ENCODE data around the gene TMEM132A. TPM values are rescaled to one million over a fixed set of nuclear protein-coding genes. Genes with fewer than 3 reads are reported as not detected.

Gene TMEM132A
- total and polyA plus RNA-seq, 2 of the 13 experiments (the other 11 are each of a cell fraction or from before 2014, with no cell fraction given): 11.1 to 32.9 TPM

DNA sequence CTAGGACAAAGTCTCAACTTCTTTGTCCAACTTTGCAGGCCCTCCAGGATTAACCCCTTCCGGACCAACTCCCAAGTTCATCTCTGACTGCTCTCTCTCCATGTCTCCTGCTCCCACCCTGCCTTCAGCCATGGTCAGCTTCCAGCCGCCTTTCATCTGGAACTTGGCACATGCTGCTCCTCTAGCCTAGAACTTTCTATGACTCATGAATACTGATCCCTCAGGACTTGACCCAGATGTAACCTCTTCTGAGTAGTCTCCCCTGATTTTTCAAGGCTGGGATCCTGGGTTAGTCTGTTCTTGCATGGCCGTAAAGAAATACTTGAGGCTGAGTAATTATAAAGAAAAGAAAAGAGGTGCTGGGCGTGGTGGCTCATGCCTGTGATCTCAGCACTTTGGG, 32.9 kb downstream of the TMEM132A start:
- ChIA-PET CTCF (ENCODE audit: low intra/inter-chr PET ratio, low total read pairs) (no interaction called here), POLR2A (no interaction called here)
- no peak for FAIRE-seq
- no TSS peak for BruUV-seq (replicated peaks)
- ATAC-seq: no peak
- H4K20me1 ChIP-seq (ENCODE audit: insufficient read depth, low read length): no peaks in the 10 kb centered on the region
- no peaks in the 10 kb centered on the region for H3K4me1 ChIP-seq (ENCODE audit: insufficient read depth, low read length)
- H3K4me2 ChIP-seq (ENCODE audit: low read depth, low read length): no peak overlapping the region
- 47% methylated on average over 4 of the region's 4 CpGs for WGBS (ENCODE audit: low lambda C conversion rate)
- no peak overlapping the region for H3K27ac ChIP-seq (ENCODE audit: extremely low read length, insufficient read depth, low read length)
- no peak for DNase-seq (ENCODE audit: low spot score)
- intact Hi-C loops (cut with micrococcal nuclease; ENCODE audit: unreplicated experiment): no loop called here
- H3K9me3 ChIP-seq (ENCODE audit: low read length): no peaks in the 10 kb centered on the region
- H3K27me3 ChIP-seq (ENCODE audit: control insufficient read depth in 1 of 2, insufficient read depth in 2 of 2, low read length in 2 of 2): peaks cover 0 to 29% of the 10 kb centered on the region in 2 experiments; a peak in 3 of 5 replicates
- H3K4me3 ChIP-seq (replicated peaks in 1 of 3; ENCODE audit: insufficient read depth in 1 of 3, low read depth in 2 of 3, low read length in 3 of 3): no peak overlapping the region
- H3K9ac ChIP-seq (ENCODE audit: insufficient read depth, low read depth, low read length): no peak overlapping the region
- H3K79me2 ChIP-seq (ENCODE audit: insufficient read depth, low read length): no peaks in the 10 kb centered on the region
- in situ Hi-C loops (cut with HindIII; ENCODE audit: extremely low pct_ligation_motif_present, low pct_unique_long_range_greater_than_20kb): no loop called here
- H2AFZ ChIP-seq (ENCODE audit: low read length): no peak overlapping the region
- H3K36me3 ChIP-seq (replicated peaks in 1 of 2; ENCODE audit: control insufficient read depth in 1 of 2, insufficient read depth in 2 of 2, low read length in 2 of 2): no peaks in the 10 kb centered on the region
- TF ChIP-seq MAZ (IDR thresholded peaks at IDR 0.05; ENCODE audit: borderline replicate concordance, low read depth, low read length): no peak
- no peak for TF ChIP-seq MAZ (CRISPR knock-in tag; IDR thresholded peaks at IDR 0.05; ENCODE audit: low read depth)
- TF ChIP-seq RARA (CRISPR knock-in tag; IDR thresholded peaks at IDR 0.05): no peak
- TF ChIP-seq SIX4 (CRISPR knock-in tag; IDR thresholded peaks at IDR 0.05): no peak
- TF ChIP-seq ZNF83 (CRISPR knock-in tag; IDR thresholded peaks at IDR 0.05; ENCODE audit: borderline replicate concordance): no peak
- TF ChIP-seq, protein P1, sequence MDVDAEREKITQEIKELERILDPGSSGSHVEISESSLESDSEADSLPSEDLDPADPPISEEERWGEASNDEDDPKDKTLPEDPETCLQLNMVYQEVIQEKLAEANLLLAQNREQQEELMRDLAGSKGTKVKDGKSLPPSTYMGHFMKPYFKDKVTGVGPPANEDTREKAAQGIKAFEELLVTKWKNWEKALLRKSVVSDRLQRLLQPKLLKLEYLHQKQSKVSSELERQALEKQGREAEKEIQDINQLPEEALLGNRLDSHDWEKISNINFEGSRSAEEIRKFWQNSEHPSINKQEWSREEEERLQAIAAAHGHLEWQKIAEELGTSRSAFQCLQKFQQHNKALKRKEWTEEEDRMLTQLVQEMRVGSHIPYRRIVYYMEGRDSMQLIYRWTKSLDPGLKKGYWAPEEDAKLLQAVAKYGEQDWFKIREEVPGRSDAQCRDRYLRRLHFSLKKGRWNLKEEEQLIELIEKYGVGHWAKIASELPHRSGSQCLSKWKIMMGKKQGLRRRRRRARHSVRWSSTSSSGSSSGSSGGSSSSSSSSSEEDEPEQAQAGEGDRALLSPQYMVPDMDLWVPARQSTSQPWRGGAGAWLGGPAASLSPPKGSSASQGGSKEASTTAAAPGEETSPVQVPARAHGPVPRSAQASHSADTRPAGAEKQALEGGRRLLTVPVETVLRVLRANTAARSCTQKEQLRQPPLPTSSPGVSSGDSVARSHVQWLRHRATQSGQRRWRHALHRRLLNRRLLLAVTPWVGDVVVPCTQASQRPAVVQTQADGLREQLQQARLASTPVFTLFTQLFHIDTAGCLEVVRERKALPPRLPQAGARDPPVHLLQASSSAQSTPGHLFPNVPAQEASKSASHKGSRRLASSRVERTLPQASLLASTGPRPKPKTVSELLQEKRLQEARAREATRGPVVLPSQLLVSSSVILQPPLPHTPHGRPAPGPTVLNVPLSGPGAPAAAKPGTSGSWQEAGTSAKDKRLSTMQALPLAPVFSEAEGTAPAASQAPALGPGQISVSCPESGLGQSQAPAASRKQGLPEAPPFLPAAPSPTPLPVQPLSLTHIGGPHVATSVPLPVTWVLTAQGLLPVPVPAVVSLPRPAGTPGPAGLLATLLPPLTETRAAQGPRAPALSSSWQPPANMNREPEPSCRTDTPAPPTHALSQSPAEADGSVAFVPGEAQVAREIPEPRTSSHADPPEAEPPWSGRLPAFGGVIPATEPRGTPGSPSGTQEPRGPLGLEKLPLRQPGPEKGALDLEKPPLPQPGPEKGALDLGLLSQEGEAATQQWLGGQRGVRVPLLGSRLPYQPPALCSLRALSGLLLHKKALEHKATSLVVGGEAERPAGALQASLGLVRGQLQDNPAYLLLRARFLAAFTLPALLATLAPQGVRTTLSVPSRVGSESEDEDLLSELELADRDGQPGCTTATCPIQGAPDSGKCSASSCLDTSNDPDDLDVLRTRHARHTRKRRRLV (CRISPR knock-in tag; IDR thresholded peaks at IDR 0.05): no peak
- TF ChIP-seq KAT7 (CRISPR knock-in tag; IDR thresholded peaks at IDR 0.05; ENCODE audit: borderline replicate concordance): no peak
- TF ChIP-seq, protein P2, sequence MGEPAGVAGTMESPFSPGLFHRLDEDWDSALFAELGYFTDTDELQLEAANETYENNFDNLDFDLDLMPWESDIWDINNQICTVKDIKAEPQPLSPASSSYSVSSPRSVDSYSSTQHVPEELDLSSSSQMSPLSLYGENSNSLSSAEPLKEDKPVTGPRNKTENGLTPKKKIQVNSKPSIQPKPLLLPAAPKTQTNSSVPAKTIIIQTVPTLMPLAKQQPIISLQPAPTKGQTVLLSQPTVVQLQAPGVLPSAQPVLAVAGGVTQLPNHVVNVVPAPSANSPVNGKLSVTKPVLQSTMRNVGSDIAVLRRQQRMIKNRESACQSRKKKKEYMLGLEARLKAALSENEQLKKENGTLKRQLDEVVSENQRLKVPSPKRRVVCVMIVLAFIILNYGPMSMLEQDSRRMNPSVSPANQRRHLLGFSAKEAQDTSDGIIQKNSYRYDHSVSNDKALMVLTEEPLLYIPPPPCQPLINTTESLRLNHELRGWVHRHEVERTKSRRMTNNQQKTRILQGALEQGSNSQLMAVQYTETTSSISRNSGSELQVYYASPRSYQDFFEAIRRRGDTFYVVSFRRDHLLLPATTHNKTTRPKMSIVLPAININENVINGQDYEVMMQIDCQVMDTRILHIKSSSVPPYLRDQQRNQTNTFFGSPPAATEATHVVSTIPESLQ (CRISPR knock-in tag; conservative IDR thresholded peaks at IDR 0.05): no peak
- no peak for TF ChIP-seq NONO (IDR thresholded peaks at IDR 0.05)
- TF ChIP-seq NONO (CRISPR knock-in tag; conservative IDR thresholded peaks at IDR 0.05): no peak
- TF ChIP-seq ZNF180 (CRISPR knock-in tag; IDR thresholded peaks at IDR 0.05; ENCODE audit: borderline replicate concordance, low read depth): no peak
- no peak for TF ChIP-seq HOXA5 (CRISPR knock-in tag; IDR thresholded peaks at IDR 0.05)
- TF ChIP-seq, protein P3, sequence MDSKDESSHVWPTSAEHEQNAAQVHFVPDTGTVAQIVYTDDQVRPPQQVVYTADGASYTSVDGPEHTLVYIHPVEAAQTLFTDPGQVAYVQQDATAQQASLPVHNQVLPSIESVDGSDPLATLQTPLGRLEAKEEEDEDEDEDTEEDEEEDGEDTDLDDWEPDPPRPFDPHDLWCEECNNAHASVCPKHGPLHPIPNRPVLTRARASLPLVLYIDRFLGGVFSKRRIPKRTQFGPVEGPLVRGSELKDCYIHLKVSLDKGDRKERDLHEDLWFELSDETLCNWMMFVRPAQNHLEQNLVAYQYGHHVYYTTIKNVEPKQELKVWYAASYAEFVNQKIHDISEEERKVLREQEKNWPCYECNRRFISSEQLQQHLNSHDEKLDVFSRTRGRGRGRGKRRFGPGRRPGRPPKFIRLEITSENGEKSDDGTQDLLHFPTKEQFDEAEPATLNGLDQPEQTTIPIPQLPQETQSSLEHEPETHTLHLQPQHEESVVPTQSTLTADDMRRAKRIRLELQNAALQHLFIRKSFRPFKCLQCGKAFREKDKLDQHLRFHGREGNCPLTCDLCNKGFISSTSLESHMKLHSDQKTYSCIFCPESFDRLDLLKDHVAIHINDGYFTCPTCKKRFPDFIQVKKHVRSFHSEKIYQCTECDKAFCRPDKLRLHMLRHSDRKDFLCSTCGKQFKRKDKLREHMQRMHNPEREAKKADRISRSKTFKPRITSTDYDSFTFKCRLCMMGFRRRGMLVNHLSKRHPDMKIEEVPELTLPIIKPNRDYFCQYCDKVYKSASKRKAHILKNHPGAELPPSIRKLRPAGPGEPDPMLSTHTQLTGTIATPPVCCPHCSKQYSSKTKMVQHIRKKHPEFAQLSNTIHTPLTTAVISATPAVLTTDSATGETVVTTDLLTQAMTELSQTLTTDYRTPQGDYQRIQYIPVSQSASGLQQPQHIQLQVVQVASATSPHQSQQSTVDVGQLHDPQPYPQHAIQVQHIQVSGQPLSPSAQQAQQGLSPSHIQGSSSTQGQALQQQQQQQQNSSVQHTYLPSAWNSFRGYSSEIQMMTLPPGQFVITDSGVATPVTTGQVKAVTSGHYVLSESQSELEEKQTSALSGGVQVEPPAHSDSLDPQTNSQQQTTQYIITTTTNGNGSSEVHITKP (CRISPR knock-in tag; IDR thresholded peaks at IDR 0.05; ENCODE audit: low read depth): no peak
- no peak for TF ChIP-seq ZNF274 (CRISPR knock-in tag; IDR thresholded peaks at IDR 0.05)
